ENCODE data around the gene RPS3. TPM values are rescaled to one million over a fixed set of nuclear protein-coding genes. Genes with fewer than 3 reads are reported as not detected.
"Not testable (repeated sequence)": the region's sequence is repeated elsewhere in the genome, so short reads cannot be mapped to it uniquely, and the experiment has no call there.

Gene RPS3
- total and polyA plus RNA-seq, 2 of the 13 experiments (the other 11 are each of a cell fraction or from before 2014, with no cell fraction given), result 2,143 to 3,616 TPM

- H3K4me2 ChIP-seq (ENCODE audit: low read depth, low read length); H3K4me1 ChIP-seq (ENCODE audit: insufficient read depth, low read length); H3K27ac ChIP-seq (ENCODE audit: extremely low read length, insufficient read depth, low read length); ATAC-seq; DNase-seq (ENCODE audit: low spot score); BruUV-seq (replicated peaks); H3K9ac ChIP-seq (ENCODE audit: insufficient read depth, low read depth, low read length); H3K9me3 ChIP-seq (ENCODE audit: low read length); intact Hi-C loops (cut with micrococcal nuclease; ENCODE audit: unreplicated experiment); H2AFZ ChIP-seq (ENCODE audit: low read length); in situ Hi-C loops (cut with HindIII; ENCODE audit: extremely low pct_ligation_motif_present, low pct_unique_long_range_greater_than_20kb); H3K27me3 ChIP-seq (ENCODE audit: control insufficient read depth in 1 of 2, insufficient read depth in 2 of 2, low read length in 2 of 2); FAIRE-seq; H3K79me2 ChIP-seq (ENCODE audit: insufficient read depth, low read length); CTCF ChIA-PET (ENCODE audit: low intra/inter-chr PET ratio, low total read pairs); H4K20me1 ChIP-seq (ENCODE audit: insufficient read depth, low read length); H3K4me3 ChIP-seq (replicated peaks in 1 of 3; ENCODE audit: insufficient read depth in 1 of 3, low read depth in 2 of 3, low read length in 3 of 3): not testable (repeated sequence)
- H3K36me3 ChIP-seq (replicated peaks in 1 of 2; ENCODE audit: control insufficient read depth in 1 of 2, insufficient read depth in 2 of 2, low read length in 2 of 2), result peaks cover 5 to 12% of the 10 kb centered on the region in 2 experiments; a peak in 4 of 5 replicates
- POLR2A ChIA-PET, result interaction anchor here (0.8 to 1.9 kb wide), 3 partner anchors 9 to 20 kb away, joined by 3 to 4 read pairs (median 3); no protein-coding TSS in a partner anchor
- 95% methylated on average over 10 of the region's 10 CpGs for WGBS (ENCODE audit: low lambda C conversion rate)
Measured at GRCh38 chr11:75413146-75413545, 13.8 kb downstream of the RPS3 start.

- no peak overlapping the region for H3K9ac ChIP-seq (ENCODE audit: insufficient read depth, low read depth, low read length)
- no peaks in the 10 kb centered on the region for H3K4me1 ChIP-seq (ENCODE audit: insufficient read depth, low read length)
- H3K36me3 ChIP-seq (replicated peaks in 1 of 2; ENCODE audit: control insufficient read depth in 1 of 2, insufficient read depth in 2 of 2, low read length in 2 of 2), result peaks cover 5 to 12% of the 10 kb centered on the region in 2 experiments; a peak in 4 of 5 replicates
- ATAC-seq, result no peak
- intact Hi-C loops (cut with micrococcal nuclease; ENCODE audit: unreplicated experiment), result no loop called here
- H4K20me1 ChIP-seq (ENCODE audit: insufficient read depth, low read length), result peaks cover under 1% of the 10 kb centered on the region
- 62% methylated on average over 2 of the region's 2 CpGs for WGBS (ENCODE audit: low lambda C conversion rate)
- BruUV-seq (replicated peaks), result no TSS peak
- no peaks in the 10 kb centered on the region for H3K79me2 ChIP-seq (ENCODE audit: insufficient read depth, low read length)
- no peak for DNase-seq (ENCODE audit: low spot score)
- POLR2A ChIA-PET, result interaction anchor here (0.9 to 1.9 kb wide), 2 partner anchors 13 to 20 kb away, joined by 3 to 4 read pairs; no protein-coding TSS in a partner anchor
- H3K27me3 ChIP-seq (ENCODE audit: control insufficient read depth in 1 of 2, insufficient read depth in 2 of 2, low read length in 2 of 2), result no peaks in the 10 kb centered on the region
- no peak overlapping the region for H3K4me3 ChIP-seq (replicated peaks in 1 of 3; ENCODE audit: insufficient read depth in 1 of 3, low read depth in 2 of 3, low read length in 3 of 3)
- CTCF ChIA-PET (ENCODE audit: low intra/inter-chr PET ratio, low total read pairs), result no interaction called here
- no peaks in the 10 kb centered on the region for H3K9me3 ChIP-seq (ENCODE audit: low read length)
- TF ChIP-seq, protein P1, sequence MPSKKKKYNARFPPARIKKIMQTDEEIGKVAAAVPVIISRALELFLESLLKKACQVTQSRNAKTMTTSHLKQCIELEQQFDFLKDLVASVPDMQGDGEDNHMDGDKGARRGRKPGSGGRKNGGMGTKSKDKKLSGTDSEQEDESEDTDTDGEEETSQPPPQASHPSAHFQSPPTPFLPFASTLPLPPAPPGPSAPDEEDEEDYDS (CRISPR knock-in tag; IDR thresholded peaks at IDR 0.05), result no peak
- TF ChIP-seq BHLHE40 (IDR thresholded peaks at IDR 0.05; ENCODE audit: low read length) (no peak), ZNF460 (CRISPR knock-in tag; IDR thresholded peaks at IDR 0.05; ENCODE audit: borderline replicate concordance) (no peak), ZNF580 (CRISPR knock-in tag; IDR thresholded peaks at IDR 0.05; ENCODE audit: borderline replicate concordance, low read depth) (no peak), TP53 (CRISPR knock-in tag; conservative IDR thresholded peaks at IDR 0.05) (no peak), TARDBP (CRISPR knock-in tag; IDR thresholded peaks at IDR 0.05) (no peak), ZNF709 (CRISPR knock-in tag; IDR thresholded peaks at IDR 0.05) (no peak), REPIN1 (CRISPR knock-in tag; IDR thresholded peaks at IDR 0.05; ENCODE audit: borderline replicate concordance, low read depth) (no peak), ELF1 (CRISPR knock-in tag; IDR thresholded peaks at IDR 0.05) (no peak), ZBTB25 (CRISPR knock-in tag; IDR thresholded peaks at IDR 0.05) (no peak), HOXA5 (CRISPR knock-in tag; IDR thresholded peaks at IDR 0.05) (no peak), YY1 (IDR thresholded peaks at IDR 0.05; ENCODE audit: insufficient read depth, insufficient replicate concordance, low read depth, low read length) (no peak), SAP130 (CRISPR knock-in tag; IDR thresholded peaks at IDR 0.05; ENCODE audit: low read depth) (no peak), ZKSCAN5 (CRISPR knock-in tag; IDR thresholded peaks at IDR 0.05) (no peak)
- TF ChIP-seq, protein P2, sequence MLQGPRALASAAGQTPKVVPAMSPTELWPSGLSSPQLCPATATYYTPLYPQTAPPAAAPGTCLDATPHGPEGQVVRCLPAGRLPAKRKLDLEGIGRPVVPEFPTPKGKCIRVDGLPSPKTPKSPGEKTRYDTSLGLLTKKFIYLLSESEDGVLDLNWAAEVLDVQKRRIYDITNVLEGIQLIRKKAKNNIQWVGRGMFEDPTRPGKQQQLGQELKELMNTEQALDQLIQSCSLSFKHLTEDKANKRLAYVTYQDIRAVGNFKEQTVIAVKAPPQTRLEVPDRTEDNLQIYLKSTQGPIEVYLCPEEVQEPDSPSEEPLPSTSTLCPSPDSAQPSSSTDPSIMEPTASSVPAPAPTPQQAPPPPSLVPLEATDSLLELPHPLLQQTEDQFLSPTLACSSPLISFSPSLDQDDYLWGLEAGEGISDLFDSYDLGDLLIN (CRISPR knock-in tag; IDR thresholded peaks at IDR 0.05; ENCODE audit: borderline replicate concordance), result no peak
- in situ Hi-C loops (cut with HindIII; ENCODE audit: extremely low pct_ligation_motif_present, low pct_unique_long_range_greater_than_20kb), result no loop called here
- no peak for FAIRE-seq
- no peak overlapping the region for H3K4me2 ChIP-seq (ENCODE audit: low read depth, low read length)
- no peak overlapping the region for H2AFZ ChIP-seq (ENCODE audit: low read length)
- H3K27ac ChIP-seq (ENCODE audit: extremely low read length, insufficient read depth, low read length), result no peak overlapping the region
Measured at GRCh38 chr11:75413864-75414263, 14.5 kb downstream of the RPS3 start.

Measured in HepG2 (cell line).